Stomach (tissue), 9 donors: Measurements from ENCODE around the gene ADAM15. TPM values are rescaled to one million over a fixed set of nuclear protein-coding genes. Genes with fewer than 3 reads are reported as not detected.

Source experiments
- DNase-seq, 2 donors: peaks; one replicate each; pipeline versions ENCODE4 v3.0.0 to v3.0.0-alpha.2; 2013 to 2019
- H3K27ac ChIP-seq, 5 donors: fragments of 200-600 bp in 4 of 5; sonication (generic) in 4 of 5; one replicate each; pipeline ENCODE4 v1.5.1; 2013 to 2019; ENCODE audit warnings: mild to moderate bottlenecking in 1 of 5, moderate library complexity in 1 of 5
- H3K27me3 ChIP-seq, 3 donors: fragments of 200-600 bp; sonication (generic); one replicate each; pipeline ENCODE4 v1.5.1; 2017 to 2019; ENCODE audit warnings: mixed run types in 1 of 3
- H3K36me3 ChIP-seq, 4 donors: fragments of 200-600 bp; sonication (generic); 1 replicate in 3 of 4; 2 replicates in 1 of 4; pipeline ENCODE4 v1.5.1; 2016 to 2019
- H3K4me1 ChIP-seq, 4 donors: fragments of 200-600 bp; sonication (generic); one replicate each; pipeline ENCODE4 v1.5.1; 2016 to 2019
- H3K4me3 ChIP-seq, 4 donors: fragments of 200-600 bp; sonication (generic) in 3 of 4; one replicate each; pipeline ENCODE4 v1.5.1; 2016 to 2019; ENCODE audit warnings: mild to moderate bottlenecking in 1 of 4
- H3K9me3 ChIP-seq, 4 donors: fragments of 200-600 bp; sonication (generic); one replicate each; pipeline ENCODE4 v1.5.1; 2016 to 2019
- CTCF ChIP-seq, 7 experiments: fragments of 450-650 bp in 4 of 7; fragments of 200-600 bp in 3 of 7; sonication (generic) in 3 of 7; IDR thresholded peaks; one replicate each; pipeline ENCODE4 v1.5.1; 2016 to 2019; ENCODE audit warnings: antibody characterized with exemption in 7 of 7, control low read depth in 2 of 7, mild to moderate bottlenecking in 1 of 7
- EP300 ChIP-seq: sonication (generic); formaldehyde crosslinking; IDR thresholded peaks from one replicate; pipeline ENCODE4 v1.6.1; 2017; ENCODE audit warnings: antibody characterized with exemption
- POLR2A ChIP-seq, 4 donors: fragments of 450-650 bp; IDR thresholded peaks; one replicate each; pipeline ENCODE4 v1.6.1; 2016; ENCODE audit warnings: antibody characterized with exemption in 4 of 4, control low read depth in 2 of 4, mild to moderate bottlenecking in 1 of 4, moderate library complexity in 1 of 4
- POLR2AphosphoS5 ChIP-seq, 3 donors: sonication (generic); formaldehyde crosslinking; IDR thresholded peaks; one replicate each; pipeline ENCODE4 v1.6.1; 2016; ENCODE audit warnings: antibody characterized with exemption in 3 of 3
- WGBS, 5 donors: extraction: QIAGEN DNeasy Blood & Tissue Kit in 3 of 5; methylation state at CpG; one replicate each; pipeline versions ENCODE4 v1.1.5 to v1.1.7; 2013 to 2018; 5-methylcytosine and 5-hydroxymethylcytosine counted together
- intact Hi-C: fragments of 100-400 bp; cut with DNase I; formaldehyde crosslinking; loops from one replicate; pipeline ENCODE4 v1.15.1; 2023; ENCODE audit warnings: low total_unique reads
- polyA plus RNA-seq, 3 donors: library from polyadenylated mRNA; stranded (reverse); fragments of 200-250 nt; gene quantifications; one replicate each; pipeline ENCODE4 v1.2.3, GENCODE V29; 2013
- total RNA-seq, 5 donors: library from RNA; depleted of rRNA; stranded (reverse); fragments of >200 nt; gene quantifications; one replicate each; pipeline versions ENCODE4 v1.1.0 to v1.2.3, GENCODE V29; 2014 to 2016
- donor health status: healthy with polysubstance abuse.
- donor health status: Bipolar disorder and iron deficiency.
- donor health status: healthy.

The ADAM15 gene
- total and polyA plus RNA-seq, 8 donors, result 56.2 to 335 (median 154) TPM

- WGBS, 5 donors, result 38 to 52% (median 47%) methylated on average over 7 of the region's 7 CpGs
- TF ChIP-seq EP300 (no peak), POLR2A (IDR thresholded peaks at IDR 0.05) (no peak), POLR2AphosphoS5 (IDR thresholded peaks at IDR 0.05) (peak in 2 of 3 donors; percentile 18 to 75), CTCF (IDR thresholded peaks at IDR 0.05) (peak in 5 of 7 experiments; percentile 56 to 82 (median 74))
- Histone ChIP-seq H3K9me3 (no peaks in the 10 kb centered on the region), H3K36me3 (no peaks in the 10 kb centered on the region), H3K4me3 (no peak overlapping the region), H3K4me1 (peaks cover 20 to 44% (median 38%) of the 10 kb centered on the region in 4 donors), H3K27ac (peak overlapping the region; percentile 33 to 81 (median 54)), H3K27me3 (no peaks in the 10 kb centered on the region)
- intact Hi-C loops, result no loop called here
- peak; percentile 88 to 91 for DNase-seq
Observed at GRCh38 chr1:155044812-155045657, 6.1 kb upstream of the ADAM15 start.

- Histone ChIP-seq H3K9me3 (no peaks in the 10 kb centered on the region), H3K27ac (peak overlapping the region in 1 of 5 donors; percentile 93), H3K4me3 (no peak overlapping the region), H3K4me1 (peaks cover 45 to 62% (median 62%) of the 10 kb centered on the region in 4 donors), H3K27me3 (no peaks in the 10 kb centered on the region), H3K36me3 (peaks cover 0 to 5% (median 2%) of the 10 kb centered on the region in 4 donors)
- WGBS, 5 donors, result 78 to 88% (median 81%) methylated on average over 8 of the region's 8 CpGs
- TF ChIP-seq EP300 (no peak), CTCF (IDR thresholded peaks at IDR 0.05) (no peak), POLR2A (IDR thresholded peaks at IDR 0.05) (no peak), POLR2AphosphoS5 (IDR thresholded peaks at IDR 0.05) (no peak)
- DNase-seq, result no peak
- intact Hi-C loops, result no loop called here
Observed at GRCh38 chr1:155048449-155049334, 2.4 kb upstream of the ADAM15 start.

- Histone ChIP-seq H3K4me1 (peaks cover 37 to 52% (median 50%) of the 10 kb centered on the region in 4 donors), H3K27me3 (no peaks in the 10 kb centered on the region), H3K4me3 (peak overlapping the region; percentile 73 to 89 (median 78)), H3K27ac (peak overlapping the region; percentile 92 to 97 (median 95)), H3K9me3 (no peaks in the 10 kb centered on the region), H3K36me3 (peaks cover 7 to 17% (median 15%) of the 10 kb centered on the region in 4 donors)
- no peak for TF ChIP-seq POLR2AphosphoS5 (IDR thresholded peaks at IDR 0.05)
- TF ChIP-seq CTCF (IDR thresholded peaks at IDR 0.05), result no peak
- TF ChIP-seq EP300, result no peak
- no peak for TF ChIP-seq POLR2A (IDR thresholded peaks at IDR 0.05)
- intact Hi-C loops, result no loop called here
- peak in 1 of 2 donors; percentile 44 for DNase-seq
- 9 to 21% (median 13%) methylated on average over 10 of the region's 10 CpGs for WGBS, 5 donors
Observed at GRCh38 chr1:155049651-155050559, 1.2 kb upstream of the ADAM15 start.
